ENCODE results near the gene LRTM1.

The LRTM1 gene

GRCh38 chr3:54882129-54882833 lies 45.6 kb downstream of the LRTM1 start:
- no peaks in the 10 kb centered on the region for H3K27me3 ChIP-seq (ENCODE audit: insufficient read depth, low read length, poor library complexity)
- TF ChIP-seq CTCF (IDR thresholded peaks at IDR 0.05; ENCODE audit: borderline replicate concordance, extremely low read depth, low read length, poor library complexity, severe bottlenecking) (no peak), EZH2 (IDR thresholded peaks at IDR 0.05; ENCODE audit: borderline replicate concordance, low read depth, low read length, severe bottlenecking) (no peak)
- no peak overlapping the region for H3K4me2 ChIP-seq (ENCODE audit: insufficient read depth, low read length)
- H3K36me3 ChIP-seq (ENCODE audit: insufficient read depth, low read length), result no peaks in the 10 kb centered on the region
- ATAC-seq (ENCODE audit: insufficient read depth, low read depth) (no peak), DNase-seq (no peak)
- H3K9me3 ChIP-seq (ENCODE audit: insufficient read depth, low read length, severe bottlenecking), result no peaks in the 10 kb centered on the region
- no peak overlapping the region for H2AFZ ChIP-seq (ENCODE audit: low read depth, low read length)
- no peak overlapping the region for H3K27ac ChIP-seq (ENCODE audit: low read length)
- H4K20me1 ChIP-seq (ENCODE audit: insufficient read depth, low read length), result no peaks in the 10 kb centered on the region
- no peaks in the 10 kb centered on the region for H3K4me1 ChIP-seq (ENCODE audit: insufficient read depth, low read length)
- H3K79me2 ChIP-seq (ENCODE audit: insufficient read depth, low read length), result no peaks in the 10 kb centered on the region
- no peak overlapping the region for H3K4me3 ChIP-seq (ENCODE audit: low read depth in 1 of 2, low read length in 2 of 2)
- H3K9ac ChIP-seq (ENCODE audit: low read depth, low read length), result no peak overlapping the region

GRCh38 chr3:54878145-54878544 lies 49.7 kb downstream of the LRTM1 start:
- Histone ChIP-seq H3K79me2 (ENCODE audit: insufficient read depth, low read length) (no peaks in the 10 kb centered on the region), H3K4me3 (ENCODE audit: low read depth in 1 of 2, low read length in 2 of 2) (no peak overlapping the region), H3K27ac (ENCODE audit: low read length) (no peak overlapping the region), H3K4me1 (ENCODE audit: insufficient read depth, low read length) (no peaks in the 10 kb centered on the region), H4K20me1 (ENCODE audit: insufficient read depth, low read length) (no peaks in the 10 kb centered on the region), H2AFZ (ENCODE audit: low read depth, low read length) (no peak overlapping the region), H3K4me2 (ENCODE audit: insufficient read depth, low read length) (no peak overlapping the region), H3K9me3 (ENCODE audit: insufficient read depth, low read length, severe bottlenecking) (no peaks in the 10 kb centered on the region), H3K9ac (ENCODE audit: low read depth, low read length) (no peak overlapping the region), H3K27me3 (ENCODE audit: insufficient read depth, low read length, poor library complexity) (no peaks in the 10 kb centered on the region), H3K36me3 (ENCODE audit: insufficient read depth, low read length) (no peaks in the 10 kb centered on the region)
- no peak for ATAC-seq (ENCODE audit: insufficient read depth, low read depth)
- no peak for DNase-seq
- TF ChIP-seq CTCF (IDR thresholded peaks at IDR 0.05; ENCODE audit: borderline replicate concordance, extremely low read depth, low read length, poor library complexity, severe bottlenecking) (no peak), EZH2 (IDR thresholded peaks at IDR 0.05; ENCODE audit: borderline replicate concordance, low read depth, low read length, severe bottlenecking) (no peak)

- no peak overlapping the region for H3K4me3 ChIP-seq (ENCODE audit: low read depth in 1 of 2, low read length in 2 of 2)
- TF ChIP-seq CTCF (IDR thresholded peaks at IDR 0.05; ENCODE audit: borderline replicate concordance, extremely low read depth, low read length, poor library complexity, severe bottlenecking) (no peak), EZH2 (IDR thresholded peaks at IDR 0.05; ENCODE audit: borderline replicate concordance, low read depth, low read length, severe bottlenecking) (no peak)
- H4K20me1 ChIP-seq (ENCODE audit: insufficient read depth, low read length), result no peaks in the 10 kb centered on the region
- no peak for ATAC-seq (ENCODE audit: insufficient read depth, low read depth)
- no peak overlapping the region for H3K9ac ChIP-seq (ENCODE audit: low read depth, low read length)
- no peaks in the 10 kb centered on the region for H3K79me2 ChIP-seq (ENCODE audit: insufficient read depth, low read length)
- DNase-seq, result no peak
- H2AFZ ChIP-seq (ENCODE audit: low read depth, low read length), result no peak overlapping the region
- no peak overlapping the region for H3K4me2 ChIP-seq (ENCODE audit: insufficient read depth, low read length)
- H3K27me3 ChIP-seq (ENCODE audit: insufficient read depth, low read length, poor library complexity), result no peaks in the 10 kb centered on the region
- no peaks in the 10 kb centered on the region for H3K36me3 ChIP-seq (ENCODE audit: insufficient read depth, low read length)
- H3K27ac ChIP-seq (ENCODE audit: low read length), result no peak overlapping the region
- no peaks in the 10 kb centered on the region for H3K9me3 ChIP-seq (ENCODE audit: insufficient read depth, low read length, severe bottlenecking)
- H3K4me1 ChIP-seq (ENCODE audit: insufficient read depth, low read length), result no peaks in the 10 kb centered on the region
Observed at GRCh38 chr3:54877730-54878129, 50.1 kb downstream of the LRTM1 start.
